ENCODE measurements around the gene SLC30A10. TPM values are rescaled to one million over a fixed set of nuclear protein-coding genes. Genes with fewer than 3 reads are reported as not detected.
"Not testable (repeated sequence)": the region's sequence is repeated elsewhere in the genome, so short reads cannot be mapped to it uniquely, and the experiment has no call there.

Gene SLC30A10
- total RNA-seq, 1 donor from 2014 or later = not detected

DNA sequence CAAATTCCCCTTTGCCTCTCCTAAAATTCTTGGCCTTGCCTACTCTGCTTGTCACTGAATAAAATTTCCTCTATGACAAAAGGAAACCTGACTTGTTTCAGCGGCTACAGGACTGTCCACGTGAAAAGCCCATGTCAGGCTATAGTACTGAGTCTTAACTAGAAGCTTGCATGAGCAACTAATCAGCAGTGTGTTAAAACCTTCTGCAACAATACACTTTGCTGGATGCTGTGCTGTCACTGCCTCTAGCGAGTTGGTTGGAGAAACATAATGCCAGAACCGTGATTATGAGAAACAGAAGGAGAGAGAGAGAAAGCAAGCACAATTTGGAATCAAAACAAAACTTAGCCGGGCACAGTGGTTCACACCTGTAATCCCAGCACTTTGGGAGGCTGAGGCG, 25.7 kb upstream of the SLC30A10 start:
- no peak for FAIRE-seq
- TF ChIP-seq, protein P1, sequence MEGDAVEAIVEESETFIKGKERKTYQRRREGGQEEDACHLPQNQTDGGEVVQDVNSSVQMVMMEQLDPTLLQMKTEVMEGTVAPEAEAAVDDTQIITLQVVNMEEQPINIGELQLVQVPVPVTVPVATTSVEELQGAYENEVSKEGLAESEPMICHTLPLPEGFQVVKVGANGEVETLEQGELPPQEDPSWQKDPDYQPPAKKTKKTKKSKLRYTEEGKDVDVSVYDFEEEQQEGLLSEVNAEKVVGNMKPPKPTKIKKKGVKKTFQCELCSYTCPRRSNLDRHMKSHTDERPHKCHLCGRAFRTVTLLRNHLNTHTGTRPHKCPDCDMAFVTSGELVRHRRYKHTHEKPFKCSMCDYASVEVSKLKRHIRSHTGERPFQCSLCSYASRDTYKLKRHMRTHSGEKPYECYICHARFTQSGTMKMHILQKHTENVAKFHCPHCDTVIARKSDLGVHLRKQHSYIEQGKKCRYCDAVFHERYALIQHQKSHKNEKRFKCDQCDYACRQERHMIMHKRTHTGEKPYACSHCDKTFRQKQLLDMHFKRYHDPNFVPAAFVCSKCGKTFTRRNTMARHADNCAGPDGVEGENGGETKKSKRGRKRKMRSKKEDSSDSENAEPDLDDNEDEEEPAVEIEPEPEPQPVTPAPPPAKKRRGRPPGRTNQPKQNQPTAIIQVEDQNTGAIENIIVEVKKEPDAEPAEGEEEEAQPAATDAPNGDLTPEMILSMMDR (IDR thresholded peaks at IDR 0.05; ENCODE audit: insufficient read depth, low read length, severe bottlenecking) = no peak
- Histone ChIP-seq H3K27me3 (ENCODE audit: control insufficient read depth, insufficient read depth, low read length) (no peaks in the 10 kb centered on the region), H3K4me3 (ENCODE audit: low read depth, low read length) (no peak overlapping the region), H3K36me3 (ENCODE audit: control insufficient read depth, insufficient read depth, low read length) (no peaks in the 10 kb centered on the region)
- no peak for DNase-seq (ENCODE audit: low read depth)

DNA sequence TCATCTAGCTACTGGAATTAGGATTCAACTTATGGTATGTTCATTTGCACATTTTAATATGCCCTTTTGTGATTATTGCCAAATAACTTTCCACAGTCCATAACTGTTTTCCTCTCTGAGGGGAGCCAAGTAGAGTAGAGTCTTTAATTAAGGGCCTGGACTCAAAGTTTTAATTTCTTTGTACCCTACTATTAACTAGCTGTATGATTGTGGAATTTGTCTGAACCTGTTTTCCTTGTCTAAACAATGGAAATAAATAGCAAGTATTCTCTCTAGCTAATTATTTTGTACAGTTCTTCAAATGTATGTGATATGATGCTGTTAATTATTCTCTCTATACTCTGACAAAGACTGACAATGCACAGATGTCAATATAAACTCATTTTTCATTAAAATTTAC, 24.0 kb upstream of the SLC30A10 start:
- DNase-seq (ENCODE audit: low read depth) (no peak), FAIRE-seq (no peak)
- Histone ChIP-seq H3K27me3 (ENCODE audit: control insufficient read depth, insufficient read depth, low read length) (no peaks in the 10 kb centered on the region), H3K36me3 (ENCODE audit: control insufficient read depth, insufficient read depth, low read length) (no peaks in the 10 kb centered on the region), H3K4me3 (ENCODE audit: low read depth, low read length) (no peak overlapping the region)
- TF ChIP-seq, protein P1 (IDR thresholded peaks at IDR 0.05; ENCODE audit: insufficient read depth, low read length, severe bottlenecking) = no peak

DNA sequence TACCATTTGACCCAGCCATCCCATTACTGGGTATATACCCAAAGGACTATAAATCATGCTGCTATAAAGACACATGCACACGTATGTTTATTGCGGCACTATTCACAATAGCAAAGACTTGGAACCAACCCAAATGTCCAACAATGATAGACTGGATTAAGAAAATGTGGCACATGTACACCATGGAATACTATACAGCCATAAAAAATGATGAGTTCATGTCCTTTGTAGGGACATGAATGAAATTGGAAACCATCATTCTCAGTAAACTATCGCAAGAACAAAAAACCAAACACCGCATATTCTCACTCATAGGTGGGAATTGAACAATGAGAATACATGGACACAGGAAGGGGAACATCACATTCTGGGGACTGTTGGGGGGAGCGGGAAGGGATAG, 20.9 kb upstream of the SLC30A10 start:
- not testable (repeated sequence) for H3K27me3 ChIP-seq (ENCODE audit: control insufficient read depth, insufficient read depth, low read length); DNase-seq (ENCODE audit: low read depth); H3K36me3 ChIP-seq (ENCODE audit: control insufficient read depth, insufficient read depth, low read length); H3K4me3 ChIP-seq (ENCODE audit: low read depth, low read length); FAIRE-seq

DNA sequence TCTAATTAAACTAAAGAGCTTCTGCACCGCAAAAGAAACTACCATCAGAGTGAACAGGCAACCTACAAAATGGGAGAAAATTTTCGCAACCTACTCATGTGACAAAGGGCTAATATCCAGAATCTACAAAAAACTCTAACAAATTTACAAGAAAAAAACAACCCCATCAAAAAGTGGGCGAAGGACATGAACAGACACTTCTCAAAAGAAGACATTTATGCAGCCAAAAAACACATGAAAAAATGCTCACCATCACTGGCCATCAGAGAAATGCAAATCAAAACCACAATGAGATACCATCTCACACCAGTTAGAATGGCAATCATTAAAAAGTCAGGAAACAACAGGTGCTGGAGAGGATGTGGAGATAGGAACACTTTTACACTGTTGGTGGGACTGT, 20.4 kb upstream of the SLC30A10 start:
- H3K36me3 ChIP-seq (ENCODE audit: control insufficient read depth, insufficient read depth, low read length); H3K27me3 ChIP-seq (ENCODE audit: control insufficient read depth, insufficient read depth, low read length); DNase-seq (ENCODE audit: low read depth); H3K4me3 ChIP-seq (ENCODE audit: low read depth, low read length); FAIRE-seq: not testable (repeated sequence)

DNA sequence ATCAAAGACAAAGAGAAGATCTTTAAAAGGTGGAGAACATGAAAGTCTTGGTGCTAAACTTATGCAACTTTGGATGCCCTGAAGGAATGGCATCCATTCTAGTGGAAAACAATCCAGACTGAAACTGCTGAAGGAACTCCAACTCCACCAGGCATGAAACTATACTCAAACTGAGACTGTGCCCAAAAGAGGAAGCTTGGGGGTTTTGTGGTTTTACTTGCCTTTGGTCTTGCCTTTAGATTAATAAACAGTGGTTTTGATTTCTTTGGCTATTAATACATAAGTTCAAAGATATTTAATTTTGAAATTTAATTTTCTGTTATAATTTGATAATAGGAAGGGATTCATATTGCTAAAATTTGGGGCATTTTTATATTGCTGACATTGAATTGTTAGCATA, 17.4 kb upstream of the SLC30A10 start:
- H3K4me3 ChIP-seq (ENCODE audit: low read depth, low read length) = no peak overlapping the region
- DNase-seq (ENCODE audit: low read depth) (no peak), FAIRE-seq (no peak)
- no peaks in the 10 kb centered on the region for H3K36me3 ChIP-seq (ENCODE audit: control insufficient read depth, insufficient read depth, low read length)
- H3K27me3 ChIP-seq (ENCODE audit: control insufficient read depth, insufficient read depth, low read length) = no peaks in the 10 kb centered on the region
- TF ChIP-seq, protein P1 (IDR thresholded peaks at IDR 0.05; ENCODE audit: insufficient read depth, low read length, severe bottlenecking) = no peak

DNA sequence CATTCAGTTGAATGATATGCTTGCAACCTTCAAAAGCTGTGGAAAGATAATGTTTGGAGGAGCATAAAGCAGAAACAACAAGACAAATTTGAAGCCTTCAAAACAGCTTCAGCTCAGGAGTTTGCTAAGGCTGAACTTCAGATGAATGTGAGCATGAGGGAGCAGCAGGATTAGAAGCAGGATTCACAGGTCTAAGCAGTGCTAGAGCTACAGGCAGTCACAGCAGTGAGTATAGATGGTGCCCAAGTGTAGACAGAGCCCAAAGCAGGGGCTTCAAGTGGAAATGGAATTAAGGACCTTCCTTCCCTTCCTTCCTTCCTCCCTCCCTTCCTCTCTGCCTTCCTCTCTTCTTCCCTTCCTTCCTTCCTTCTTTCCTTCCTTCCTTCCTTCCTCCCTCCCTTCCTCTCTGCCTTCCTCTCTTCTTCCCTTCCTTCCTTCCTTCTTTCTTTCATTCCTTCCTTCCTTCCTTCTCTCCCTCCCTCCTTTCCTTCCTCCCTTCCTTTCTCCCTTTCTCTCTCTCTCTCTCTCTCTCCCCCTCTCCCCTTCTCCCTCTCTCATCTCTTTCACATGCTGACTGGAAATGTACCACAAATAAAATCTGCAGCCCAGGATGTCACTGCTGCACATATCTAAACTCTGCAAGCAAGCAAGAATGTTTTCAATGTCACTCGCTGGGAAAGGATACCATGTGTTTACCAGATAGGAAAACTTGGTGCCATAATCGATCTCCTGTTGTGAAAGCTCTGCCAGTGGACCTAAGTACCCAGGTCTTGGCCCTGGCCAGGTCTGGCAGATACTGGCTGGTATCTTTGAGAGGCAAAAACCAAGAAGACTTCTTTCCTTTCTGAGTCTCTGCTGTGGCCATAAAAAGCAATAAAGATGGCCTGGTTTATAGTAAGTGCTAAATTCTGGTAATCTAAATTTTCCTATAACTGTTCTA, 13.1 kb upstream of the SLC30A10 start:
- no peaks in the 10 kb centered on the region for H3K27me3 ChIP-seq (ENCODE audit: control insufficient read depth, insufficient read depth, low read length)
- FAIRE-seq (peak; percentile 32), DNase-seq (ENCODE audit: low read depth) (no peak)
- no peak overlapping the region for H3K4me3 ChIP-seq (ENCODE audit: low read depth, low read length)
- TF ChIP-seq, protein P1 (IDR thresholded peaks at IDR 0.05; ENCODE audit: insufficient read depth, low read length, severe bottlenecking) = no peak
- no peaks in the 10 kb centered on the region for H3K36me3 ChIP-seq (ENCODE audit: control insufficient read depth, insufficient read depth, low read length)

DNA sequence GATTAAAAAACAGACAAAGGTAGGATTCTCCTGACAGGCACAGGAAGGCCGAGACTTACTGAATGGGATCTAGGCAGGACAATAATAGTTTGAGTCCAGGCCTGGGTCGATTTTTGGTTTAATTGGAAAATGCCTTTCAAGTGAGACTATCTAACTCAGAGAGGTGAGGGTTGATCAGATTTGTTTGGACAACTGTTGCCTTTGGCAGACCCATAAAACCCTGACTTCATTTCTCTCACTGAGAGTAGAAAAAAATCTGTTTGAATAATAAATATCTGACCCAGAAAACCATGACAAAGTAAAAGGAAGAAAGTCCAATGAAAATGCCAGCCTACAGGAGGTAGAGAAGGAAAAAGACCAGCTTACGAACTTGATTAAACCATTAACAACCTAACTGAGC, 12.3 kb upstream of the SLC30A10 start:
- H3K27me3 ChIP-seq (ENCODE audit: control insufficient read depth, insufficient read depth, low read length) = no peaks in the 10 kb centered on the region
- DNase-seq (ENCODE audit: low read depth) = no peak
- TF ChIP-seq, protein P1 (IDR thresholded peaks at IDR 0.05; ENCODE audit: insufficient read depth, low read length, severe bottlenecking) = no peak
- no peak for FAIRE-seq
- H3K36me3 ChIP-seq (ENCODE audit: control insufficient read depth, insufficient read depth, low read length) = no peaks in the 10 kb centered on the region
- H3K4me3 ChIP-seq (ENCODE audit: low read depth, low read length) = no peak overlapping the region

Data from bronchial epithelial cell (primary cell).